GM21737 (cell line): ENCODE data around the gene CUL1.
"Not testable (repeated sequence)": the region's sequence is repeated elsewhere in the genome, so short reads cannot be mapped to it uniquely, and the experiment has no call there.

Source experiments
- ATAC-seq: cut with Tn5 transposase; IDR thresholded peaks from one replicate; pipeline ENCODE4 v1.9.1; 2021; ENCODE audit warnings: mild to moderate bottlenecking, moderate library complexity; ENCODE audit not compliant: unreplicated experiment

The CUL1 gene

GRCh38 chr7:148696787-148697186 lies 1.9 kb upstream of the CUL1 start:
- no peak for ATAC-seq

GRCh38 chr7:148697256-148698006 lies 1.3 kb upstream of the CUL1 start:
- ATAC-seq, result no peak

GRCh38 chr7:148698007-148698396 lies 701 bp upstream of the CUL1 start:
- peak; percentile 1 for ATAC-seq

- ATAC-seq, result peak; percentile 38
Observed at GRCh38 chr7:148699024-148699781, 500 bp downstream of the CUL1 start.

- peak; percentile 37 for ATAC-seq
Observed at GRCh38 chr7:148699782-148700629, 1.3 kb downstream of the CUL1 start.

GRCh38 chr7:148700661-148701064 lies 2.0 kb downstream of the CUL1 start:
- ATAC-seq, result no peak

DNA sequence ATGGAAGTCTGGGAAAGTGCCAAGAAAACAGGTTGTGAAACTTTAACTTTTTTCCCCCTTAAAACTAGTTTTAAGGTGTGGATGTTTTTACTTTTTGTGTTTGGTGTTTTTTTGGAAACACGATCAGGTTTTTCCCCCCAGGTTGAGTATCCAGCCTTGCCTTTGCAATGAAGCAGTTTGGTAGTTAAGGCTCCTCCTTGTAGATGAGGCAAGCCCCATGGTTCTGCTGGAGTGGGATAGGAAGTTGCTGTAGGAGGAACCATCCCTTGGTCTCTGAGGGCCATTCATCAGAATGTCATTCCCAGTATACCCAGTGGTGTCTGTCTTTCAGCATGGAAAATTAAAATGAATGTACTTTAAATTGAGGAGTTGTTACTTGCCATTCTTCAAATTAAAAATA lies 2.7 kb downstream of the CUL1 start:
- ATAC-seq, result no peak

DNA sequence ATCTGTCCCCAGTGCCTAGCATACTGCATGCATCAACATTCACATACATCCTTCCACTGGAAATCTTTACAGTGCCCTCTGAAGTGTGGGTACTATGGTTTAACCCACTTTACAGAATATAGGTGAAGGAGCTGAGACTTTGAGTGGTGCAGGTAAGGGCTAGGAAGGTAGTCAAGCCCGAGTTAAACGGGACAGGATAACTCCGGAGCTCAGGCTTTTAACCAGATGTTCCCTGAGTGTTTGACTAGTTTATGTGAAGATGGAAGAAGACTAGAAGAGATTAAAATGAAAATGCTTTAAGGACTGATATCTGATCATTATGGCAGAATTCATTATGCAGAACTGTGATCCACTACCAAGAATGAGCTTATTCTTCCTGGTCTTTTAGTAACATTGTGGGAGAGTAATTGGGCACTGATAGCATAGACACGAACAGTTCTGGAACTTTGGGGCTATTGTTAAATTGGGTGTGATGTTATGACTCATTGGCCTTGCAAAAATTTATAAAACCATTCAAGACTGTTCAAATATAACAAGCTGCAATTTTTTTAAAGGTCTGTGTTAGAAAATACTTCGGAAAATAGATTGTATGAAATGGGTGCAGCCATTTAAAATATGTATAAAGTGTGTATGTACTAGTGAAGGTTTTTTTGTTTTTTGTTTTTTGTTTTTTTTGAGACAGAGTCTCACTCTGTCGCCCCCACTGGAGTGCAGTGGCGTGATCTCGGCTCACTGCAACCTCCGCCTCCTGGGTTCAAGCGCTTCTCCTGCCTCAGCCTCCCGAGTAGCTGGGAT lies 4.4 kb downstream of the CUL1 start:
- ATAC-seq, result no peak

GRCh38 chr7:148703671-148703962 lies 4.9 kb downstream of the CUL1 start:
- not testable (repeated sequence) for ATAC-seq

DNA sequence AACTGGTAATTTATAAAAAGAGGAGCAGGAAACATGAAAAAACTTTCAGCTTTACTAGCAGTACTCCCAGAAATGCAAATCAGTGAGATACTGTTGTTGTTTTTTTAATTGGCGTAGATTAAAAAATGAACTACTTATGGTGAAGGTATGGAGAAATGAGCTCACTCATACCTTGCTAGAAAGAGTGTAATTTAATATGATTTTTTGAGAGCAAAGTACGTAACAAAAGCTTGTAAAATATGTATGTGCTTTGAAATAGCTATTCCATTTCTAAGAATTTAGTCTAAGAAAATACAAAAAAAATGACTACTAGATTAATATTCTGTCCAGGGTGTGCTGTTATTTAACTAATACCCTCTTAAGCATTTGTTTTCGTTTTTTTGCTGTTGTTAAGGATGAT lies 5.5 kb downstream of the CUL1 start:
- ATAC-seq, result no peak

DNA sequence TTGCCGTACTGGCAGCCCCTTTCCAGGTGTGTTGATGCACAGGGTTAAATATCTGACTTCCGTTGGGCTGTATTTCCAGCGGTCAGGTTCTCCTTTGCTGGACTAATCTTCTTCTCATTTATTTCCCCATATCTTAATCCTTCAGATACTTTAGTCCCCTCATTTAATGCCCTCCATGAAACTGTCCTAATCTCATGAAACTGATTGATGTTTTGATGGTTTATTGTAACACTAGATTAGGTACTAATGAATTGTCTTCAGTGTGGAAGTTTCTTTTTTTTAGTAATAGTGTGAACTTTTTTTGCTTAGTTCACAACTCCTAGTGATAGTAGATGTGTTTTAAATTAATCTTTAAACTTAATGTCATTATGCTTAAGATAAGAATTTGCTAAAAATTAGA lies 6.3 kb downstream of the CUL1 start:
- no peak for ATAC-seq

DNA sequence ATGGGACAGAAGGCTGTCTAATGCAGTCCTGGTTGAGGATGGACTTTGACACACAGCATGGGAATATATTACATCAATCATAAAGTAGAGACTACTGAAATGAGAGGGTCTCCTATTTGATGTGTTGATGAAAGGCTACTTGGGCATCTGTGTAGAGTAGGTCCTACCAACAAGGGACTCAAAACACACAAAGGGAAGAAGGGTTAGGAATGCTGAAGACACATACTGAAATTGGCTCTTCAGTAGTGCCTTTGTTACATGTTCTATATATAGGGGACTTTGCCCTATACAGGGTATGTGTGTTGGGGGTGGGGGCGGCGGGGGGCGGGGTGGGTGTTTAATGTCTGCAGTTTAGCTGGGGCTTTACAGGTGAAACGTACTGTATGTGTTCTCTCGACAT lies 7.7 kb downstream of the CUL1 start:
- no peak for ATAC-seq

- no peak for ATAC-seq
Observed at GRCh38 chr7:148708026-148708885, 9.6 kb downstream of the CUL1 start.

GRCh38 chr7:148709014-148709413 lies 10.3 kb downstream of the CUL1 start:
- no peak for ATAC-seq

GRCh38 chr7:148710426-148710825 lies 11.7 kb downstream of the CUL1 start:
- ATAC-seq, result not testable (repeated sequence)

DNA sequence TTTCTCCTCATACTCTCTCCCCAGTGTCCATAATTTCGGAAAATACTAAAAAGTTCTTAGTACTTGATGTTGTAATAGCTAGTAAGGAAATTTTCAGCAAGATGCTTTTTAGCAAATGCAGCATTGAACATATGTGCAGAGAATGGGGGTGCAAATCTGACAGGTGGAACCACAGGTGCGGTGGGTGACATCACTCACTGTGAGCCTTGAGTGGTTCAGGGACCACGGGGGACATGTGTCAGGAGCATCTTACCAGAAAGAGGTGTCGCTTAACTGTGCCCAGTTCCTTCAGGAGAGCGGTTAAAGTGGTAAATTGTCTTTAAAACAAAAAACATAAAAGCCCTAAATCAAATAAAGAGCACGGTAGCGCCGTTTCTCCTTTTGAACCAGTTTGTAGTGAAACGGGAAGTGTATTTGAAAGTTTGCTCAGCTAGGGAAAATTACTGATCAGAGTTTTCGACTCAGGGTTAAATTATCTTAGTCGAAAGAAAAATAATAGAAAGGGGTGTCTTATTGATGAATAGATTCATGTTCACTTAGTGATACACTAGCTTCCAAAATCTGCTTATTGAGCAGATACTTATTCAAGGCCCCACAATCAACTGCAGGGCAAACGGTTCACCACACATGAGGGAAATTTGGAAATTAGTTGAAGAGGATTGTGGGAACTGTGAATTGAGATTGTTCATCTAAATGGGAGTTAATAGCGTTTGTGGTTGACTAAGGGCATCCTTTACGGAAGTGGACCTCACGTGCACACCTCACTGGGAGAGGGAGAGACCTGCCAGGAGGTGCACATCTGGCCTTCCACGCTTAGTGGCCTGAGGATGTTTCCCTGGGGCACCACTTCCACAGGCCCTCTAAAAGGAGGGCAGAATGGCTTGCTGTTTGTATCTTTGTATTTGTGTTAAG lies 12.7 kb downstream of the CUL1 start:
- no peak for ATAC-seq

GRCh38 chr7:148712678-148713329 lies 14.1 kb downstream of the CUL1 start:
- no peak for ATAC-seq

DNA sequence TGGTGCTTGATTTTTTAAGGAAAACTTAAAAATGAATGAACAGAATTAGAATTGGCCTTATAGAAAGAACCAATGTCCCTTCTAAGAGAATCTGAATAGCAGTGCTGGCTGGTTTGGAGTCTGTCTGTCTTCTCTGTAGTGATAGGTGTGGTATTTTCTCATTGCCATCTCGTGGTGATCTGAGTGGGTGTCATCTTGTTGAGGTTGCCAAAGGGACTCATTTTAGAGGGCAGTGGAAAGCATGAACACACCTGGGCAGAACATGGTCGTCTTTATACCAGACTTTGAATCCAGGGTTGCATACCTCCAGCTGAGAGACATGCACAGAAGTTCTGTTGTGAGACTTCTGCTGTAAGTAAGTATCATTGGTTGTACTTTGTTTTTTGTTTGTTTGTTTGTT lies 15.8 kb downstream of the CUL1 start:
- ATAC-seq, result no peak
